NCI-H748 (cell line): ENCODE data around the gene ATP11C.
"Not testable (repeated sequence)": the region's sequence is repeated elsewhere in the genome, so short reads cannot be mapped to it uniquely, and the experiment has no call there.

Source experiments
- DNase-seq: peaks from one replicate; lab custom pipeline; 2025; ENCODE audit not compliant: unreplicated experiment; lab: John Stamatoyannopoulos, UW

The ATP11C gene

DNA sequence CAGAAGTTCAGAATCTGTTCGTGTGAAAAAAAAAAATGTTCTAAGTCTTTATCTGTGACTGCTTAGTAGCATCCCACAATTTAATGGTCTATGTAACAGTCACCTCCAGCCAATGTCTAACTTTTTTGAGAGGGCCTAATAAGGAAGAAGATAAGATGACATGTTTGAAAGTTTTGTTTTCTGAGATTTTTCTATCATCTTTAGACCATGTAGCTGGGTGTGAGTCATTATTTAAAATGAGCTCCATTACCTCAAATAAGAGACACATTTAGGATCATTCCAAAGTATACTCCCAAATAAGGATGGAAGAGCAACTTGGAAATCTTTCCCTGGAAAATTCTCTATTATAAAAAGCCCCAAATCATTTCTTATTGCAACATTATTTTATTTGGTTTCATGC, 196.7 kb downstream of the ATP11C start:
- no peak for DNase-seq

DNA sequence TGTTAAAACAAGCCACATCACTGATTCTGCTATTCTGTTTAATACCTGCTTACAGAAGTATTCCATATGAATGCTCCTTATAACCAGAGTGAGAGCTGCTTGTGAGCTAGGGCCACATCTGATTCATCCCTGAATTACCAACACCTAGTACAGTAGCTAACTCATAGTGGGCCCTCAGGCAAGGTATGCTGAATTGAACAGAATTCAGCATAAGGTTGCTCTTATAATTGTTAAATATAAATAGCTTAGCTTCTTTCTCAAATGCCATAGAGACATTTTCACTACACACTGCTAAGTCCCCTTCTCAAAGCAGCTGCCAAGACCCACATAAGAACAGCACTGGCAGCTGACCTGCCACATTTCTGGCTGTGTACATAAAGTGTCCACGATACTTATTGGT, 197.9 kb downstream of the ATP11C start:
- no peak for DNase-seq

DNA sequence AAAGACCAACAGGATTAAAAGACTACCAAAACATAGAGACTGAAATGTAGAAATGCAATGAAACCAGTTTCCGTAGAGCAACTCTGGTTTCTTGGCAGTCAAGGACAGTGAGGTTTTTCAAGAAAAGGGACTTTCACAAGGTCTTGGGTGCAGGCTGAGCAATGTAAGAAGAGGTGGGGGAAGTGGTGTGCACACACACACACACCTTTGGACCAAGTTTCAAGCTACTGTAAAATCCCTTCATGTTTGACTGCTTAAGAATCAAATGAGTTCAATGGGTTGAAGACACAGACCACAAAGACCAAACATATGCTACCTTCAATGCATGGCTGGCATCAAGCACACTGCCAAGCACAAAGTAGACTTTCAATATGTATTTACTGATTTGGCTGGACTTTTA, 207.1 kb downstream of the ATP11C start:
- no peak for DNase-seq

DNA sequence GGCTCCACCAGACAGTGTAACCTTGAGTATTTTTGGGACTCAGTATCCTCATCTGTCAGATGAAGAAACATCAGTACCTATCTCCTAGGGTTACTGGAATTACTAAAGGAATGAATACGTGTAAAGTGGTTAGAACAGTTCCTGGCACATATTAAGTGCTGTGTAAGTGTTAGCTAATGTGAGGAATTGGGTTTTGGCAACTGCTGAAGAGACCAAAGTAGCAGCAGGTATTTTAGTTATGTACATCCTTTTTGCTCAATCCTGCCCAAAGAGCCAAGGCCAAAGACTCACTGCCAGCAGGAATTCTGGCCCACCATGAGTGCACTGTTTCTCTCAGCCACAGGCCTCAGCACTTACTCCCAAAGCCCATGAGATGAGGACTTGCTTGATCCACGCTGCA, 208.2 kb downstream of the ATP11C start:
- no peak for DNase-seq

DNA sequence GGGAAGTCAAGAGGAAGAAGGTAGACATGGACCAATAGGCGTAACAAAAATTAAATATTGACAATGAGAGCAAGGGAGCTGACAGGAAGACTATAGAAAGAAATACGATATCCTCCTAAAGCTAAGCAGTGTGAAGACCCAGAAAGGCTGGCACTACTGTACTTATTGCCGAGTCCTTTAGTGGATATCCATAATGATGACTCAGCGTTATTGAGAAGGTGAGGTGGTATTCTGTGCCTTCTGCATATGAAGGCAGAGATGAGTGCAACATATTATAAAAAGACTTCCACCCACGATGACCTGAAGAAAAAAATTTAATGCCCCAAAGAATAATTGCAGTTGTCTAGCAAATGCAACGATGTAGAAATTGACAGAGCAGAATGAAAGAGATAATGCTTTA, 211.9 kb downstream of the ATP11C start:
- no peak for DNase-seq

DNA sequence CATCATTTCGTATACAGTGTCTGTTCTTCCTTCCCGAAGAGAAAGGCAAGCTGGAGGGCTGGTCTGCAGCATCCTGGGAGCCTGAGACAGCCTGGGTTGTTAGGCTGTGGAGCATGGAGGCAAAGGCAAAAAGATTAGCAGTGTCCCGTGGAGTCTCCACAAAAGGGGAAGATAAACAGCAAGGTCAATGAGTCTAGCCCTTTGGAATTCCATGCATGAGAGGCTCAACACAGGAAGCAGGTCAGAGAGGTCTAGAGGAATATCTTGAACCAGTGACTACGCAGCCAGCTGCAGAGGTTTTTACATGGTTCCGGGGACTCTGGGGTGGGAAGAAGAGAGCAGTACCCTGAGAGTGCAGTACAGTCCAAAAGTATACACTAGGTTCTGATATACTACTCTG, 212.7 kb downstream of the ATP11C start:
- no peak for DNase-seq

DNA sequence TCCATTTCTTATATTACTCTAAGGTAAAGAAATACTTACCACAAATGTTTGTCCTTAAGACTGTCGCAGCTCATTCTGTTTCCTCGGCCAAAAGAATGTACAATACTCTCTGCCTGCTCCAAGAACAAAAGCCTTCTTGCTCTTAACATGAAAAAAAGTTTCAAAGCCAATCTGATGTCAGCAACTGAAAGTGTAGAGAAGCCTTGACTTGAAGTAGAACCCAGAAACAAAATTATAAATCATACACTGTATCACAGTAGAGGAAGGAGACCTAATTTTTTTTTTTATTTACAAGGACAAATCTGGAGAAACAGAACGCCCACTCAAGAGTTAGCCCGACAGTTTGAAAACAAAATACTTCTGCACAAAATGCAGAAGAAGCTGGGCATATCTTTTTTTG, 224.8 kb downstream of the ATP11C start, which contains the start of gene MCF2:
MCF2 (minus strand) TSS at position 101 of the 400 bp plus-strand sequence. CDS start 56,423 bp downstream, outside the sequence.
- DNase-seq = no peak

DNA sequence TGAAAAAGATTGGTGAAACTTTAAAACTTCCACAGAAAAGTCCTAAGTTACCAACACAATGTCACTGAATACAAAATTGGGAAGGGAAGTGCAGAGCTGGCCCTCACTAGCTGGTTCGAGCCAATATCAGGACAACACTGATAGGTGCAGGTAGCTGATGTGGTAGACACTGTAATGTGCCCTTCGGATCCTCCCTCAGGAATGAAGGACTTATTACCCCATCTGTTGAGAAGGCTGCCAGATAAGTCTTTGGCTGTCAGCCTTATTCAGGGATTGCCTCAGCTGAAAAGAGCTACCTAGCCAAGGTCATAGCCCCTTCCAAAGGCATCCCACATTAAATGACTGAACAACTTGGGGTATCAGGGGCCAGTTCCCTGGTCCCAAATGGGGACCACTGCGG, 230.2 kb downstream of the ATP11C start:
- no peak for DNase-seq

DNA sequence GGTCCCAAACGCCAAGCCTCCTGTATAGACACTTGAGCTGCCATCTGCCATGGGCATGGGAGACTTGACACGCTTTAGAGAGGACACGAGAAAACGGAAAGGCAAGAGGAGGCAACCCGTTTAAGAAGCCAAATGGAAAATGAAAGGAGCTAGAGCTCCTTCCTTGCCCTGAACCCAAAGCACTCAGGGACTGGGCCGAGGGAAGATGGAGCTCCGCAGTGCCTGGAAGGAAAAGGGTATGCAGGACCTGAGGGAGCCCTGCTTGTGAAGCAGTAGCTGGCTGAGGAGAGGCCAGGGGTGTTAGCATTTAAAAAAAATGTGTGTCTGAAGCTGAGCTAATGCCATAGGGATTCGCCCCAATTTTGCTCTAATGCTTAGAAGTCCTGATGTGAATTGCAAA, 239.9 kb downstream of the ATP11C start:
- no peak for DNase-seq

DNA sequence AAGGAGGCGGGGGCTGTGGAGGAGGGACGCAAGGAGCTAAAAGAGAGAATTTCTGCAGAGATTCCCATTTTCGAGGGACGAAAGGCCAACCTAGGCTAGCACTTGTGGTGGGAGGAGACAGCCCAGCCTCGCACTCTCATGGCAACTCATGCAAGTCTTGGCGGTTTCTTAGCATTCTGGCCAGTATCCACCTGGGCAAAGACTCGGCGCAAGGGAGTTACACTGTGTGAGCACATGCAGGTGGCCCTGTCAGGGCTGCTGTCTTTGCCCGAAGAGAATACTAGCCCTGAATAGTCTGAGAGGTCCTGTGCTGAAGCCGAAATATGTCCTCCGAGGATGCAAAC, 240.4 kb downstream of the ATP11C start:
- no peak for DNase-seq

DNA sequence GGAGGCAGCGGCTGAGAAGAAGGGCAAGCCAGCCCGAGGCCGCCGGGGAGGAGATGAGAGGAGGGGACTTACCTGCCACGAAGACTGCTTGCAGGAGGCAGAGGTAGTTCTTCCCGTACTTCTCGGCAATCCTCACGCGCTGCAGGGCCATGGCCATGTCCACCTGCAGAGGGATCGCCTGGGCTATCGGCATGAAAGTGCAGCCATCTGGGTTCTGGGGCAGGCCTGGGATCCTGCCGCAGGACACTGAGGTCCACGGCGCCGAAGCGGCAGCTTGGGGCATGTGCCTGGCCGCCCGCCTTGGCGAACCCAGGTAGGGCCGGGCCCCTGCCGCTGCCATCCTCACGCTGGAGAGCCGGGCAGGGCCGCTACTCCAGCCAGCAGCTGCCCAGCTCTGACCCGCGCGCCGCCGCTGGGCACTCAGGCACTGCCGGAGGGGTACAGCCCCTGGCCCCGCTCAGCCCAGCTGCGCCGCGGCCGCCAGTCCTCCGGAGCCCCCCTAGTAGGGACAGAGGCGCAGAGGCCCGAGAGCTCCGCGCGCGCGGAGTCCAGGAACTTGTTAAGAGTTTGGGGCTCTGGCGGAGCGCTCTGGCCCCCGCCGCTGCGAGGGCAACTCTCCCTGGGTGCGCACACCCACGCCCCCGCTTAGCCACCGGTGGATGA, 240.9 kb downstream of the ATP11C start:
- DNase-seq = peak; percentile 25

DNA sequence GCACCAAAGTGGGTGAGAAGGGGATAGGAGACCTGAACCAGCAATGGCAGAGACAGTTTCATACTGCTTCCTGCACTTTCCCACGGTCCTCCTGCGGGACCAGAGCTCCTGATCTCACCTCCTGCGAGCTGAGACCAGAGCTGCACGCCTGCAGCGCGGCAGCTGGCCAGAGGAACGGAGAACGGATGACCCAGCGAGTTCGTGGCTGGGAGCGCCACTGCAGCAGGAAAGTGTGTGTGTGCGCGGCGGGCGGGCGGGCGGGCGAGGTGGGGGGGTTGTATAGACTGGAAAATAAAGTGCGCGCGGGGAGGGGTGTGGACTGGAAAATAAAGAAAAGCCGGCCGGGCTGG, 241.4 kb downstream of the ATP11C start:
- DNase-seq = peak; percentile 25

DNA sequence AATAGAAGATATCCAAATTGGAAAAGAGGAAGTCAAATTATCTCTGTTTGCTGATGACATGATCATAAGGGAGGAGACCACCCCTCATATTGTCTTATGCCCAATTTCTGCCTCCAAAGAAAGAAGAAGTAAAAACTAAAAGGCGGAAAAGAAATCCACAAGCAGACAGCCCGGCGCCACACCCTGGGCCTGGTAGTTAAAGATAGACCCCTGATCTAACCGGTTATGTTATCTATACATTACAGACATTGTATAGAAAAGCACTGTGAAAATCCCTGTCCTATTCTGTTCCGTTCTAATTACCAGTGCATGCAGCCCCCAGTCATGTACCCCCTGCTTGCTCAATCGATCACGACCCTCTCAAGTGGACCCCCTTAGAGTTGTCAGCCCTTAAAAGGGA, 247.7 kb downstream of the ATP11C start:
- not testable (repeated sequence) for DNase-seq

DNA sequence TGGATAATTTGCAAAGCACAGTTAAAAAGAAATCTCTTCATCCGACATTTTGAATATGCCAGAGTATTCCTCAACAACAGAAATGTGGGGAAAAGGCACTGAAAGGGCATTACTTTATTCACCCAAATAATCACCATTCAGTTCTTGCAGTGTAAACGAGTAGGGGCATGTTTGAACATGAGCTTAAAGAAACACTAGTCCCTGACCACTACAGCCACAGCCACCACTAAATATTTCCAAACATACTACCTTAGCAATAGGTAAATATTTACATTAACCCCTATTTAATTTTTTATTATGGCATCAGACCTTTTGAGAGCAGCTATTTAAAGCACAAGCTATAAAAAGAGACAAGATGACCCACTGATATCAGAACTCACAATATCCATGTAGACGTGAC, 252.5 kb downstream of the ATP11C start:
- DNase-seq = peak; percentile 8
